Fibroblast of pulmonary artery (primary cell): ENCODE measurements around the gene SEPHS2.

Experiments used
- DNase-seq: peaks from one replicate; pipeline ENCODE4 v3.0.0-alpha.2; 2010; ENCODE audit warnings: low read depth
- H3K4me3 ChIP-seq: replicated peaks from 2 replicates; pipeline ENCODE4 v1.5.1; 2011; ENCODE audit warnings: low read depth, mild to moderate bottlenecking, control low read depth, low read length, moderate library complexity
- TF ChIP-seq, protein P1 (sequence below): IDR thresholded peaks from 2 replicates; pipeline ENCODE4 v1.5.1; 2011; ENCODE audit warnings: mild to moderate bottlenecking, control low read depth, low read length, inconsistent platforms; ENCODE audit errors: missing control alignments

SEPHS2 gene

DNA sequence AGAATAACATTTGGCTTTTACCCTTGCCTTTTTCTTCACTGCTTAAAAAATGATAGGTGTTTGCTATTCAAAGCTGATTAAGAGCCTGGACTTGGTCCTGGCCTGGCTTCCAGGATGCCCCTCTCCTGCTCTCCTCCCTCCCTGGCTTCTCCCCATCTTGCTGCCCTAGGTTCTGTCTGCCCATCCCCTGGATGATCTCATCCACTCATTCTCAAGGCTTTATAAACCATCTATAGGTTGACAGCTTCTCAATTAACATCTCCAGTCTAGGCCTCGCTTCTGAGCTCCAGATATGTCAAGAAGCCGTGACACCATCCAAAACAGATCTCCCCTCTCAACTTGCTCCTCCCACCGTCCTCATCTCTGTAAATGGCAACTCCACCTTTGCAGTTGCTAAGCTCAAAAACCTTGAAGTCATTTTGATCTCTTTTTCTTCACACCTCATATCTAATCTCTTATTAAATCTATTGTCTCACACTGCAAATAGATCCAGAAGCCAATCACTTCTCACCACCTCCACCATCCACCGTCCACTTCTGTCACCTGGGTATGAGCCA, 29.5 kb downstream of the SEPHS2 start:
- no peak overlapping the region for H3K4me3 ChIP-seq
- no peak for DNase-seq
- TF ChIP-seq, protein P1, sequence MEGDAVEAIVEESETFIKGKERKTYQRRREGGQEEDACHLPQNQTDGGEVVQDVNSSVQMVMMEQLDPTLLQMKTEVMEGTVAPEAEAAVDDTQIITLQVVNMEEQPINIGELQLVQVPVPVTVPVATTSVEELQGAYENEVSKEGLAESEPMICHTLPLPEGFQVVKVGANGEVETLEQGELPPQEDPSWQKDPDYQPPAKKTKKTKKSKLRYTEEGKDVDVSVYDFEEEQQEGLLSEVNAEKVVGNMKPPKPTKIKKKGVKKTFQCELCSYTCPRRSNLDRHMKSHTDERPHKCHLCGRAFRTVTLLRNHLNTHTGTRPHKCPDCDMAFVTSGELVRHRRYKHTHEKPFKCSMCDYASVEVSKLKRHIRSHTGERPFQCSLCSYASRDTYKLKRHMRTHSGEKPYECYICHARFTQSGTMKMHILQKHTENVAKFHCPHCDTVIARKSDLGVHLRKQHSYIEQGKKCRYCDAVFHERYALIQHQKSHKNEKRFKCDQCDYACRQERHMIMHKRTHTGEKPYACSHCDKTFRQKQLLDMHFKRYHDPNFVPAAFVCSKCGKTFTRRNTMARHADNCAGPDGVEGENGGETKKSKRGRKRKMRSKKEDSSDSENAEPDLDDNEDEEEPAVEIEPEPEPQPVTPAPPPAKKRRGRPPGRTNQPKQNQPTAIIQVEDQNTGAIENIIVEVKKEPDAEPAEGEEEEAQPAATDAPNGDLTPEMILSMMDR = no peak

DNA sequence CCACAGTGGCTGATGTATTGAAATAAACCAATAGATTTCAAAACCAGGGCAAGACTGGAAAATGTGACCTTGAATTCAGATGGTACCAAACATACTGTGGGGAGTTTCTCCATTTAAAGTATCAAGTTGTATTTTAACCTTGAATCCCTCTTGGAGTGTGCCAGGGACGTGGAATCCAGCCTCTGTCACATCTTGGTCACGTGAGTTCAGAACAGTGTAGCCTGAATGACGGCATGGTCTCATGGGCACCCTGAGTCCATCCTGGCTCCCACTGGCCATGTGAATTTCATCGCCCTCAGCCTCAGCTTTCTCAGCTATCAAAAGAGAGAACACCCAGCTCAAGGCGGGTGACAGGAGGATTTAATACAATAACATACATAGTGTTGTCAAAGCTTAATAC, 31.5 kb downstream of the SEPHS2 start:
- no peak overlapping the region for H3K4me3 ChIP-seq
- TF ChIP-seq, protein P1 = no peak
- no peak for DNase-seq

DNA sequence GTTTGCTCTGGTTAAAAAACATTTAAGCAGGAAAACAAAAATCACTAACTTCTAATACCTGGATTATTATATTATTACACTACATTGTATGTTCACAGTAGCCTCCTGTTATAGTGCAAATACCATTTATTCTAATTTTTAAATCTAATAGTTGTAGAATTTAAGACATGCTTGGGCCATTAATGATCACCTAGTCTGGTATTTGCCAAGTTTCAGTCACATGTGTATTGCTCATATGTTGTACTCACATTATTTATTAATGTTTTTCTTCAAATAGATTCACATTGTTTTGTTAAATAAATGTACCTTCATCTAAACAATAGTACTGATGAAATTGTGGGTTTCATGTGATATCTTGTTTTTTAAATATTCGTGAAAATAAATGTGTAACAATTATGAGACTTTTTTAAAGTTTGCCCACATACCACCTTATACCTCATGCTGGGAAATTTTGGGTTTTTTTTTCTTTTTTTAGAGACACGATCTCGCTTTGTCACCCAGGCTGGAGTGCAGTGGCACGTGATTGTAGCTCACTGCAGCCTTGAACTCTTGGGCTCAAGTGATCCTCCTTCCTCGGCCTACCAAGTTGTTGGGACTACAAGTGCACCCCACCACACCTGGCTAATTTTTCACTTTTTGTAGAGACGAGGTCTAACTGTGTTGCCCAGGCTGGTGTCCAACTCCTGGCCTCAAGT, 32.4 kb downstream of the SEPHS2 start:
- TF ChIP-seq, protein P1 = no peak

DNA sequence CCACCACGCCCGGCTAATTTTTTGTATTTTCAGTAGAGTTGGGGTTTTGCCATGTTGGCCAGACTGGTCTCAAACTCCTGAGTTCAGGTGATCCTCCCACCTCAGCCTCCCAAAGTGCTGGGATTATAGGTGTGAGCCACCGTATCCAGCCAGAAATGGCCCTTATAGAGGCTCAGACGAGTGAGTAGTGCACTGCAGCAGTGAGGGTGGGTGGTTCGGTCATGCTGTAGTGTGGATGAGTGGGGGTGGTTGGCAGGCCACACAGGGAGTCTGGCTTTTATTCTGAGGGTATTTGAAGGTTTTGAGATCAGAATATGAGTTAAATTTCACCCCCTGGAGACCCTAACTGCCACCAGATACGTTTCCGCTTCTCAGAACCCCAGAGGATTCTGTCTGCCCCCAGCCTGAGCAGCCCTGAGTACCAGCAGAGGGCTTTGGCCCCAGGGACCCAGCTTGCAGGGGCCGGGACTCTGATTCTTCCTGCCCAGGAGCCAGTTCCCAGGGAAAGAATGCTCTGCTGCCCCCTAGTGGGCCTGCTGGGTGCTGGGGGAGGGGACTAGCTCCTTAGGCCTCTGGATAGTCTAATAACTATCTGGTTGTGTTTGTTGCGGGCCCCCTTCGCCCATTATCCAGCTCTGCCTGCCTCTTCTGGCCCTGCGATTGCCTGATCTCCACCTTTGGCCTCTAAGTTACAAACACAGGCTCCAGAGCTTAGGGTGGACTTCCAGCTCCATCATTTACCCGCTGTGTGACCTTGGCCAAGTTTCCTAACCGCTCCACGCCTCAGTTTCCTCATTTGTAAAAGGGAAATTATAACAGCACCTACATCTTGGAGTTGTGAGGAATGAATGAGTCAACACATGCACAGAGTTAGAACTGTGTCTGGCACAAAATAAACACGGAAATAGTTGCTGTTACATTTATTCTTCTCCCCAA, 36.3 kb downstream of the SEPHS2 start:
- TF ChIP-seq, protein P1 = peak; percentile 93
- H3K4me3 ChIP-seq = no peak overlapping the region
- peak; percentile 89 for DNase-seq

More for the DNA sequence above, 32.4 kb downstream of the SEPHS2 start:
- no peak overlapping the region for H3K4me3 ChIP-seq
- DNase-seq = no peak

DNA sequence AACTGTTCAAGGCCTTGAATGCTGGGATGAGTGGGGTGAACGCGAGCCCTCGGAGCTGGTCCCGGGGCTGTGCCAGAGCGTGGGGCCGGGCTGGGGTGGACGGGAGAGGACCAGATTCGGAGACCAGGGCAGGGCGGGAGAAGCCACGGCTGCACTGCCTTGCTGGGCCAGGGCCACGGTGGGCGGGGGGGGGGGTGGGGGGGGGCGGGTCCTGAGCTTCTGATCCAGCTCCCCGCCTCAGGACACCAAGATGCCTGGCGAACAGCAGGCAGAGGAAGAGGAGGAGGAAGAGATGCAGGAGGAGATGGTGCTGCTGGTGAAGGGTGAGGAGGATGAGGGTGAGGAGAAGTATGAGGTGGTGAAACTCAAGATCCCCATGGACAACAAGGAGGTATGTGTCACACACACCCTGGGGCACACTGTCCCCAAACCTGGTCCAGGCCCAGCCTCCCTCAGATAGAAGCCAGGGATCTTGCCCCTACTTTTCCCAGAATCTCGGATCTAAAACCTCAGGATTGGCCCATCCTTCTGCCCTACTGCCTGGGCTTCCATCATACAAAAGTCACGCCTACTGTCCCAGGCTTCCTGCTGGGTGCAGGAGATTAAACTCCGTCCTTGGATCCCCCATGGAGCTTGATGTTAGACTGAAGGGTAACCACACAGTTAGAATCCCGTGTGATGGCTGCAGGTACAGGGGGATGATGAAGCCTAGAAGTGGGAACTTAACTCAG, 37.7 kb downstream of the SEPHS2 start:
- no peak for DNase-seq
- TF ChIP-seq, protein P1 = no peak
- peak overlapping the region; percentile 73 for H3K4me3 ChIP-seq

DNA sequence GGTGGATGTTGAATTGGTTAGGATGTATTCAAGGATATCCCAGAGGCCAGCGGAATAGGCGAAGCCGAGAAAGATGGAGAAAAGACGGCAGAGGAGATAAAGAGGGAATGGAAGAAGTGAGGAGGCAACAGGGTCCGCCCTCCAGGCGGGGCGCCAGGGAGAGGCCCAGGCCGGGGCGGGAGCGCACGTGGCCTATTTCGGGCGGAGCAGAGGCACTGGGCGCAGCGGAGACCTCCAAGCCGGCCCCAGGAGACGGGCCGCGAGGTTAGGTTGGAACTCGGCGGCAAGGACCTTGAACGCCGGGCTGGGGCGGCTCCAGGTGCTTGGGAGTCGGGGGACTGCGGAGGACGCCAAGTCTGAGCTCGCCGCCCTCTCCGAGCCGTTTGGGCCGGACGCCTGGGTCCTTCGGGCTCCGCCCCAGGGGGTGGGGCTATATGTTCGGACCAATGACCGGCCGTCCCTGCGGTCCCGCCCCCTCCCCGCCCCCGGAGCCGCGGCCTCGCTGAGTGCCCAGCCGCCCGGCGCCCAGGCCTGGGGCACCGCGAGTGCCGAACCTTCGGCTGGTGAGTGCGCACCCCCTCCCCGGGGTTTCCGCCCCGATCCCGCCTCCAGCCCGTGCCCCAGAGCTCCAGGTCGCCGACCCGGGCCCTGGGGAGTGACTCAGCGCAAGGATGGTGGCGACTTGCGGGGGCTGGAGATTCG, 38.4 kb downstream of the SEPHS2 start, which contains the start of gene ZNF771:
ZNF771 (plus strand) TSS at position 505 of the 702 bp plus-strand sequence. CDS start 448 bp downstream, outside the sequence.
- DNase-seq = peak; percentile 86
- peak within 1 kb of the TSS; percentile 73 for H3K4me3 ChIP-seq
- TF ChIP-seq, protein P1 = no peak
